Trophoblast cell (in vitro differentiated cells and primary cell): ENCODE measurements around the gene ELOVL5.

Experiments
- DNase-seq, 2 donors: peaks; one replicate each; pipeline ENCODE4 v3.0.0-alpha.2; 2016
- H2AFZ ChIP-seq: 2 replicates; pipeline ENCODE4 v1.6.1; 2013; ENCODE audit warnings: low read length, moderate library complexity, mild to moderate bottlenecking; ENCODE audit not compliant: insufficient read depth, poor library complexity
- H2AK5ac ChIP-seq: 2 replicates; pipeline ENCODE4 v1.6.1; 2013; ENCODE audit warnings: mild to moderate bottlenecking, low read length
- H2BK120ac ChIP-seq: 2 replicates; pipeline ENCODE4 v1.6.1; 2013; ENCODE audit warnings: low read length, mild to moderate bottlenecking, moderate library complexity; ENCODE audit not compliant: insufficient read depth, poor library complexity
- H2BK12ac ChIP-seq: 2 replicates; pipeline ENCODE4 v1.6.1; 2013; ENCODE audit warnings: mild to moderate bottlenecking, low read length, moderate library complexity
- H2BK5ac ChIP-seq: 2 replicates; pipeline ENCODE4 v1.6.1; 2013; ENCODE audit warnings: low read length, low read depth, moderate library complexity, mild to moderate bottlenecking; ENCODE audit not compliant: poor library complexity
- H3K14ac ChIP-seq: 2 replicates; pipeline ENCODE4 v1.6.1; 2013; ENCODE audit warnings: mild to moderate bottlenecking, low read length
- H3K18ac ChIP-seq: 2 replicates; pipeline ENCODE4 v1.6.1; 2013; ENCODE audit warnings: mild to moderate bottlenecking, low read length
- H3K23ac ChIP-seq: 2 replicates; pipeline ENCODE4 v1.6.1; 2013; ENCODE audit warnings: low read length
- H3K27ac ChIP-seq: 2 replicates; pipeline ENCODE4 v1.5.1; 2013; ENCODE audit warnings: low read depth, mild to moderate bottlenecking, inconsistent platforms, low read length, moderate library complexity
- H3K27me3 ChIP-seq: 2 replicates; pipeline ENCODE4 v1.6.1; 2013; ENCODE audit warnings: inconsistent platforms, mild to moderate bottlenecking, low read length, moderate library complexity; ENCODE audit not compliant: insufficient read depth
- H3K36me3 ChIP-seq, 2 experiments: 1 replicate in 1 of 2; 2 replicates in 1 of 2; pipeline ENCODE4 v1.6.1; 2013; ENCODE audit warnings: low read length in 2 of 2, mild to moderate bottlenecking in 2 of 2, moderate library complexity in 1 of 2; ENCODE audit not compliant: insufficient read depth in 2 of 2, control insufficient read depth in 1 of 2
- H3K4ac ChIP-seq: 2 replicates; pipeline ENCODE4 v1.6.1; 2013; ENCODE audit warnings: low read depth, mild to moderate bottlenecking, low read length, moderate library complexity
- H3K4me1 ChIP-seq, 2 experiments: 1 replicate in 1 of 2; 2 replicates in 1 of 2; pipeline ENCODE4 v1.6.1; 2013; ENCODE audit warnings: low read length in 2 of 2, mild to moderate bottlenecking in 2 of 2, moderate library complexity in 1 of 2; ENCODE audit not compliant: insufficient read depth in 2 of 2, control insufficient read depth in 1 of 2
- H3K4me2 ChIP-seq: 2 replicates; pipeline ENCODE4 v1.6.1; 2013; ENCODE audit warnings: inconsistent platforms, mild to moderate bottlenecking, low read length, moderate library complexity
- H3K4me3 ChIP-seq: 2 replicates; pipeline ENCODE4 v1.5.1; 2013; ENCODE audit warnings: mild to moderate bottlenecking, low read depth, low read length, inconsistent platforms
- H3K79me1 ChIP-seq: one replicate; pipeline ENCODE4 v1.6.1; 2013; ENCODE audit warnings: low read length
- H3K79me2 ChIP-seq: 2 replicates; pipeline ENCODE4 v1.6.1; 2013; ENCODE audit warnings: low read length, mild to moderate bottlenecking; ENCODE audit not compliant: control insufficient read depth, insufficient read depth, poor library complexity
- H3K9ac ChIP-seq: 2 replicates; pipeline ENCODE4 v1.6.1; 2013; ENCODE audit warnings: mild to moderate bottlenecking, low read length
- H3K9me3 ChIP-seq: 2 replicates; pipeline ENCODE4 v1.6.1; 2013; ENCODE audit warnings: low read depth, mild to moderate bottlenecking, control low read depth, inconsistent platforms, low read length; ENCODE audit not compliant: insufficient read depth
- H4K12ac ChIP-seq: 2 replicates; pipeline ENCODE4 v1.6.1; 2013; ENCODE audit warnings: low read depth, mild to moderate bottlenecking, low read length, moderate library complexity
- H4K8ac ChIP-seq: 2 replicates; pipeline ENCODE4 v1.6.1; 2013; ENCODE audit warnings: low read depth, mild to moderate bottlenecking, low read length, moderate library complexity
- H4K91ac ChIP-seq: one replicate; pipeline ENCODE4 v1.6.1; 2013; ENCODE audit warnings: low read depth, mild to moderate bottlenecking, low read length, moderate library complexity
- WGBS: extraction: QIAGEN DNeasy Blood & Tissue Kit; methylation state at CpG from one replicate; pipeline ENCODE4 v1.1.7; 2013; ENCODE audit warnings: missing lambda C conversion rate; ENCODE audit not compliant: insufficient read length, insufficient coverage; ENCODE audit errors: extremely low coverage; 5-methylcytosine and 5-hydroxymethylcytosine counted together

ELOVL5 gene

GRCh38 chr6:53315086-53315724, 33.5 kb downstream of the ELOVL5 start:
- Histone ChIP-seq H3K79me1 (no peaks in the 10 kb centered on the region), H3K18ac (no peak overlapping the region), H4K91ac (no peak overlapping the region), H3K4me3 (no peak overlapping the region), H2AFZ (no peak overlapping the region), H4K12ac (no peak overlapping the region), H3K9ac (no peak overlapping the region), H2BK5ac (no peak overlapping the region), H3K4me1 (no peaks in the 10 kb centered on the region), H3K14ac (no peak overlapping the region), H2BK120ac (no peak overlapping the region), H3K27ac (no peak overlapping the region), H2BK12ac (no peak overlapping the region), H3K4ac (no peak overlapping the region), H3K4me2 (no peak overlapping the region), H4K8ac (no peak overlapping the region), H3K23ac (no peak overlapping the region), H3K79me2 (no peaks in the 10 kb centered on the region), H3K36me3 (no peaks in the 10 kb centered on the region), H3K27me3 (no peaks in the 10 kb centered on the region), H2AK5ac (no peak overlapping the region), H3K9me3 (no peaks in the 10 kb centered on the region)
- WGBS = no CpG with 5 or more reads among the region's 3 CpGs
- DNase-seq = no peak

- Histone ChIP-seq H4K12ac (no peak overlapping the region), H3K27me3 (no peaks in the 10 kb centered on the region), H4K91ac (no peak overlapping the region), H3K9ac (no peak overlapping the region), H3K27ac (no peak overlapping the region), H3K79me2 (no peaks in the 10 kb centered on the region), H2BK5ac (no peak overlapping the region), H2BK12ac (no peak overlapping the region), H4K8ac (no peak overlapping the region), H3K9me3 (no peaks in the 10 kb centered on the region), H3K23ac (no peak overlapping the region), H3K4ac (no peak overlapping the region), H2AFZ (no peak overlapping the region), H3K14ac (no peak overlapping the region), H2BK120ac (no peak overlapping the region), H3K4me2 (no peak overlapping the region), H3K4me3 (no peak overlapping the region), H2AK5ac (no peak overlapping the region), H3K36me3 (no peaks in the 10 kb centered on the region), H3K4me1 (no peaks in the 10 kb centered on the region), H3K18ac (no peak overlapping the region), H3K79me1 (no peaks in the 10 kb centered on the region)
- no peak for DNase-seq
- WGBS = no CpG with 5 or more reads among the region's 4 CpGs
Measured at GRCh38 chr6:53313784-53314400, 34.9 kb downstream of the ELOVL5 start.

GRCh38 chr6:53312355-53312754, 36.4 kb downstream of the ELOVL5 start:
- no peak overlapping the region for H4K12ac ChIP-seq
- no peaks in the 10 kb centered on the region for H3K79me2 ChIP-seq
- no peak overlapping the region for H3K23ac ChIP-seq
- no peak overlapping the region for H3K9ac ChIP-seq
- H2BK120ac ChIP-seq = no peak overlapping the region
- H3K9me3 ChIP-seq = no peaks in the 10 kb centered on the region
- H2AK5ac ChIP-seq = no peak overlapping the region
- no peak overlapping the region for H3K14ac ChIP-seq
- H3K18ac ChIP-seq = no peak overlapping the region
- H4K8ac ChIP-seq = no peak overlapping the region
- no peak overlapping the region for H3K4me2 ChIP-seq
- H2AFZ ChIP-seq = no peak overlapping the region
- no peaks in the 10 kb centered on the region for H3K36me3 ChIP-seq
- no peak overlapping the region for H3K4me3 ChIP-seq
- WGBS = no CpG with 5 or more reads among the region's 2 CpGs
- H3K4ac ChIP-seq = no peak overlapping the region
- no peak overlapping the region for H4K91ac ChIP-seq
- DNase-seq = no peak
- H2BK5ac ChIP-seq = no peak overlapping the region
- H3K4me1 ChIP-seq = no peaks in the 10 kb centered on the region
- H3K27ac ChIP-seq = no peak overlapping the region
- no peaks in the 10 kb centered on the region for H3K27me3 ChIP-seq
- H2BK12ac ChIP-seq = no peak overlapping the region
- no peaks in the 10 kb centered on the region for H3K79me1 ChIP-seq

- no CpG with 5 or more reads among the region's 3 CpGs for WGBS
- no peaks in the 10 kb centered on the region for H3K36me3 ChIP-seq
Measured at GRCh38 chr6:53311586-53311935, 37.2 kb downstream of the ELOVL5 start.

More at GRCh38 chr6:53311586-53311935, 37.2 kb downstream of the ELOVL5 start:
- Histone ChIP-seq H3K4ac (no peak overlapping the region), H3K79me2 (no peaks in the 10 kb centered on the region), H4K8ac (no peak overlapping the region), H3K4me3 (no peak overlapping the region), H3K18ac (no peak overlapping the region), H3K9ac (no peak overlapping the region), H4K12ac (no peak overlapping the region), H3K79me1 (no peaks in the 10 kb centered on the region), H4K91ac (no peak overlapping the region), H2AFZ (no peak overlapping the region), H3K27ac (no peak overlapping the region), H3K14ac (no peak overlapping the region), H3K27me3 (no peaks in the 10 kb centered on the region), H3K9me3 (no peaks in the 10 kb centered on the region), H3K4me1 (no peaks in the 10 kb centered on the region), H2BK5ac (no peak overlapping the region), H2AK5ac (no peak overlapping the region), H3K4me2 (no peak overlapping the region), H2BK12ac (no peak overlapping the region), H2BK120ac (no peak overlapping the region), H3K23ac (no peak overlapping the region)
- DNase-seq = no peak
